Lower leg skin (tissue), 3 donors: ENCODE data around the gene IGSF8.

Experiments used
- POLR2A ChIP-seq, 2 donors: fragments of 450-650 bp; IDR thresholded peaks; one replicate each; pipeline ENCODE4 v1.6.1; 2016 to 2017; ENCODE audit warnings: antibody characterized with exemption in 2 of 2, mild to moderate bottlenecking in 1 of 2, moderate library complexity in 1 of 2
- TF ChIP-seq, protein P1 (sequence below), 3 donors: fragments of 450-650 bp; IDR thresholded peaks; one replicate each; pipeline ENCODE4 v1.5.1; 2016; ENCODE audit warnings: antibody characterized with exemption in 3 of 3, mild to moderate bottlenecking in 3 of 3, moderate library complexity in 2 of 3

DNA sequence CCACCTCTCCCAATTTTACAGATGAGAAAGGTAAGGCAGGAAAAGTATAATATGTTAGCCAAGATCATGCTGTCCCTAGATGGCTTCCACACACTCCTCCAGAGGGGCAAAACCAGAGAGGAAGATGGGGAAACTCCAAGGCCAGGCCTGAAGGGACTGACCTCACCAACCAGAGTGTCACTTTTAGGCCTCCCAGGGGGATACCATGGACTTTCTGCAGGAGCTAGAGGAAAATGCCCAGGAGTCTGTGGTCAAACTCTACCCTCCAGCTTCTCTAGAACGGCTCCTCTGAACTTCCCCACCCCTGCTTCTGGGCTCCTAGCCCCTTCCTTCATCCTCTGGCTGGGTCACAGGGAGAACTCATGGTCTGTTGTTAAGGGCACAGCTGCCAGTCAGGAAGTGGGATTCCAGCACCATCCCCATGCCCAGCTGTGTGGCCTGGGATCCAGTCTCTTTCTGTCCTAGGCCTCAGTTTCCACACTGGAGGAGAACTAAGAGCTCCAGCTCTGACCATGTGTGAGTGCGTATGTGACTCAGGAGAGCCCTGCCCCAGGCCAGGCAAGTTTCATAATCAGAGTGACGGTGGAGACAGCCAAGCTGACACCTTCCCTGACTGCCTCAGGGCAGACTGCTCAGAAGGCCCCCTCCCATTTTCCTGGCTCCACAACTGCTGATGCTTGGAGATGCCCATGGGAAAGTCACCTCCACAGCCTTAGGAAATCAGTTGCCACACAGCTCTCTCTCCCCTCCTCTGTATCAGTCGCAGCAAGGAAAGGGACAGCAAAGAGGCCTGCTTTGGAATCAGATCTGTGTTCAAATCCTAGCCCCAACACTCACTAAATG lies 1.9 kb downstream of the IGSF8 start:
- no peak for TF ChIP-seq POLR2A (IDR thresholded peaks at IDR 0.05)
- TF ChIP-seq, protein P1, sequence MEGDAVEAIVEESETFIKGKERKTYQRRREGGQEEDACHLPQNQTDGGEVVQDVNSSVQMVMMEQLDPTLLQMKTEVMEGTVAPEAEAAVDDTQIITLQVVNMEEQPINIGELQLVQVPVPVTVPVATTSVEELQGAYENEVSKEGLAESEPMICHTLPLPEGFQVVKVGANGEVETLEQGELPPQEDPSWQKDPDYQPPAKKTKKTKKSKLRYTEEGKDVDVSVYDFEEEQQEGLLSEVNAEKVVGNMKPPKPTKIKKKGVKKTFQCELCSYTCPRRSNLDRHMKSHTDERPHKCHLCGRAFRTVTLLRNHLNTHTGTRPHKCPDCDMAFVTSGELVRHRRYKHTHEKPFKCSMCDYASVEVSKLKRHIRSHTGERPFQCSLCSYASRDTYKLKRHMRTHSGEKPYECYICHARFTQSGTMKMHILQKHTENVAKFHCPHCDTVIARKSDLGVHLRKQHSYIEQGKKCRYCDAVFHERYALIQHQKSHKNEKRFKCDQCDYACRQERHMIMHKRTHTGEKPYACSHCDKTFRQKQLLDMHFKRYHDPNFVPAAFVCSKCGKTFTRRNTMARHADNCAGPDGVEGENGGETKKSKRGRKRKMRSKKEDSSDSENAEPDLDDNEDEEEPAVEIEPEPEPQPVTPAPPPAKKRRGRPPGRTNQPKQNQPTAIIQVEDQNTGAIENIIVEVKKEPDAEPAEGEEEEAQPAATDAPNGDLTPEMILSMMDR (IDR thresholded peaks at IDR 0.05): no peak
